Ishikawa (cell line): Measurements from ENCODE around the gene CNKSR2.

Experiments used
- CEBPB ChIP-seq: IDR thresholded peaks from 2 replicates; pipeline ENCODE4 v1.6.1; 2012
- CREB1 ChIP-seq: IDR thresholded peaks from 2 replicates; pipeline ENCODE4 v1.6.1; 2012; ENCODE audit warnings: low read depth
- EGR1 ChIP-seq: IDR thresholded peaks from 2 replicates; pipeline ENCODE4 v1.6.1; 2012
- EP300 ChIP-seq: IDR thresholded peaks from 2 replicates; pipeline ENCODE4 v1.6.1; 2012; ENCODE audit warnings: borderline replicate concordance
- FOXM1 ChIP-seq: IDR thresholded peaks from 2 replicates; pipeline ENCODE4 v1.6.1; 2012; ENCODE audit warnings: low read depth, borderline replicate concordance
- MAX ChIP-seq: IDR thresholded peaks from 2 replicates; pipeline ENCODE4 v1.6.1; 2012
- NFIC ChIP-seq: IDR thresholded peaks from 2 replicates; pipeline ENCODE4 v1.6.1; 2012
- RAD21 ChIP-seq: IDR thresholded peaks from 2 replicates; pipeline ENCODE4 v1.6.1; 2012; ENCODE audit warnings: low read depth
- REST ChIP-seq: IDR thresholded peaks from 2 replicates; pipeline ENCODE4 v1.6.1; 2012; ENCODE audit warnings: low read depth, mild to moderate bottlenecking
- TAF1 ChIP-seq: IDR thresholded peaks from 2 replicates; pipeline ENCODE4 v1.6.1; 2012; ENCODE audit warnings: low read depth, mild to moderate bottlenecking
- TCF12 ChIP-seq: IDR thresholded peaks from 2 replicates; pipeline ENCODE4 v1.6.1; 2012; ENCODE audit warnings: low read depth
- TEAD4 ChIP-seq: IDR thresholded peaks from 2 replicates; pipeline ENCODE4 v1.6.1; 2012
- USF1 ChIP-seq: IDR thresholded peaks from 2 replicates; pipeline ENCODE4 v1.6.1; 2012
- YY1 ChIP-seq: IDR thresholded peaks from 2 replicates; pipeline ENCODE4 v1.6.1; 2012; ENCODE audit warnings: low read depth
- ZBTB7A ChIP-seq: IDR thresholded peaks from 2 replicates; pipeline ENCODE4 v1.6.1; 2012; ENCODE audit warnings: low read depth

CNKSR2 gene

GRCh38 chrX:21524008-21524407 lies 149.8 kb downstream of the CNKSR2 start:
- TF ChIP-seq MAX (no peak), EGR1 (no peak), TAF1 (no peak), YY1 (no peak), TEAD4 (no peak), FOXM1 (no peak), RAD21 (no peak), ZBTB7A (no peak), CEBPB (no peak), NFIC (no peak), USF1 (no peak), TCF12 (no peak), REST (no peak), EP300 (no peak), CREB1 (no peak)

- TF ChIP-seq RAD21, result no peak
- TF ChIP-seq CEBPB, result no peak
- TF ChIP-seq TCF12, result no peak
- TF ChIP-seq USF1, result no peak
- TF ChIP-seq TAF1, result no peak
- no peak for TF ChIP-seq MAX
- TF ChIP-seq EGR1, result no peak
- TF ChIP-seq NFIC, result no peak
- no peak for TF ChIP-seq TEAD4
- TF ChIP-seq REST, result no peak
These were observed 153.9 kb downstream of the CNKSR2 start for GRCh38 chrX:21528076-21528475.

- no peak for TF ChIP-seq NFIC
These were observed 155.6 kb downstream of the CNKSR2 start for GRCh38 chrX:21529771-21530170.

- TF ChIP-seq MAX (no peak), REST (no peak), YY1 (no peak), TAF1 (no peak), FOXM1 (no peak), TEAD4 (no peak), TCF12 (no peak), EGR1 (no peak), CREB1 (no peak), ZBTB7A (no peak), USF1 (no peak), EP300 (no peak), CEBPB (no peak), NFIC (no peak), RAD21 (no peak)
These were observed 185.2 kb downstream of the CNKSR2 start for GRCh38 chrX:21559417-21559816.

GRCh38 chrX:21565025-21565424 lies 190.8 kb downstream of the CNKSR2 start:
- no peak for TF ChIP-seq TAF1
- no peak for TF ChIP-seq CREB1
- no peak for TF ChIP-seq FOXM1
- no peak for TF ChIP-seq TEAD4
- no peak for TF ChIP-seq ZBTB7A
- no peak for TF ChIP-seq EP300
- no peak for TF ChIP-seq MAX
- TF ChIP-seq REST, result no peak
- TF ChIP-seq CEBPB, result no peak
- TF ChIP-seq USF1, result no peak
